Progenitor cell of endocrine pancreas (in vitro differentiated cells): ENCODE data around the gene SLC5A8. TPM values are rescaled to one million over a fixed set of nuclear protein-coding genes. Genes with fewer than 3 reads are reported as not detected.

ENCODE experiments used
- DNase-seq: peaks from one replicate; pipeline ENCODE4 v3.0.0; 2021; ENCODE audit warnings: low spot score; ENCODE audit not compliant: unreplicated experiment
- H3K27ac Mint-ChIP-seq: 2 replicates; pipeline ENCODE4 v1.8.0; 2021; ENCODE audit warnings: mild to moderate bottlenecking, moderate library complexity, mixed read lengths
- H3K27me3 Mint-ChIP-seq: 2 replicates; pipeline ENCODE4 v1.8.0; 2021; ENCODE audit warnings: mixed read lengths
- H3K36me3 Mint-ChIP-seq: 2 replicates; pipeline ENCODE4 v1.8.0; 2022; ENCODE audit warnings: mixed read lengths; ENCODE audit not compliant: insufficient read depth
- H3K4me1 Mint-ChIP-seq: 2 replicates; pipeline ENCODE4 v1.8.0; 2021; ENCODE audit warnings: low read depth, mixed read lengths
- H3K4me3 Mint-ChIP-seq: 2 replicates; pipeline ENCODE4 v1.8.0; 2021; ENCODE audit warnings: low read depth, mild to moderate bottlenecking, moderate library complexity, mixed read lengths
- H3K9me3 Mint-ChIP-seq: 2 replicates; pipeline ENCODE4 v1.8.0; 2021; ENCODE audit warnings: low read depth, mixed read lengths
- total RNA-seq: library from RNA; stranded (reverse); gene quantifications from 2 replicates; pipeline ENCODE4 v1.2.1, GENCODE V29; 2021
- TF ChIP-seq, protein P1 (sequence below): fragments of 200-600 bp; sonication (generic); IDR thresholded peaks from one replicate; pipeline ENCODE4 v1.5.0; 2021; ENCODE audit warnings: antibody characterized with exemption, mild to moderate bottlenecking; ENCODE audit not compliant: unreplicated experiment

The SLC5A8 gene
- total RNA-seq, 1 donor from 2014 or later: 0.12 TPM

DNA sequence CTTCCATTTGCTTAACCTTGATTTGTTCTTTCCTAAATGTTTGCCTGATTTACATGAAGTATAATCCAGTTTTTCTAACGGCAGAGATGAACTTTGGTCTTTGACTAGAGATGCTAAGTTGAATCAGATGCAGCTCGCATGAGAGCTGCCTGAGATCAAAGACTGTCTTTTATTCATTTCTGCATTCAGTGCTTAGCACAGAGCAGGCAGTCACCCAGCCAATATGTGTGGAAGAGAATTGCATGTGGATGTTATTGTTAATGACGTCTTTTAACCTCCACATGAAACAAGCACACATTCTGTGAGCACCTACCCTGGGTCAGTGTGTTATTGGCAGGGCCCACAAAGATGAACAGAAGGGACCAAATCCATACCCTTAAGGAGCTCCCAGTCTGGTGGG is 99.2 kb downstream of the SLC5A8 start:
- Mint-ChIP-seq H3K36me3 (no peaks in the 10 kb centered on the region), H3K9me3 (no peaks in the 10 kb centered on the region), H3K4me3 (no peak overlapping the region), H3K27me3 (no peaks in the 10 kb centered on the region), H3K27ac (no peak overlapping the region), H3K4me1 (peaks cover 2% of the 10 kb centered on the region)
- TF ChIP-seq, protein P1, sequence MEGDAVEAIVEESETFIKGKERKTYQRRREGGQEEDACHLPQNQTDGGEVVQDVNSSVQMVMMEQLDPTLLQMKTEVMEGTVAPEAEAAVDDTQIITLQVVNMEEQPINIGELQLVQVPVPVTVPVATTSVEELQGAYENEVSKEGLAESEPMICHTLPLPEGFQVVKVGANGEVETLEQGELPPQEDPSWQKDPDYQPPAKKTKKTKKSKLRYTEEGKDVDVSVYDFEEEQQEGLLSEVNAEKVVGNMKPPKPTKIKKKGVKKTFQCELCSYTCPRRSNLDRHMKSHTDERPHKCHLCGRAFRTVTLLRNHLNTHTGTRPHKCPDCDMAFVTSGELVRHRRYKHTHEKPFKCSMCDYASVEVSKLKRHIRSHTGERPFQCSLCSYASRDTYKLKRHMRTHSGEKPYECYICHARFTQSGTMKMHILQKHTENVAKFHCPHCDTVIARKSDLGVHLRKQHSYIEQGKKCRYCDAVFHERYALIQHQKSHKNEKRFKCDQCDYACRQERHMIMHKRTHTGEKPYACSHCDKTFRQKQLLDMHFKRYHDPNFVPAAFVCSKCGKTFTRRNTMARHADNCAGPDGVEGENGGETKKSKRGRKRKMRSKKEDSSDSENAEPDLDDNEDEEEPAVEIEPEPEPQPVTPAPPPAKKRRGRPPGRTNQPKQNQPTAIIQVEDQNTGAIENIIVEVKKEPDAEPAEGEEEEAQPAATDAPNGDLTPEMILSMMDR: no peak
- DNase-seq: no peak

DNA sequence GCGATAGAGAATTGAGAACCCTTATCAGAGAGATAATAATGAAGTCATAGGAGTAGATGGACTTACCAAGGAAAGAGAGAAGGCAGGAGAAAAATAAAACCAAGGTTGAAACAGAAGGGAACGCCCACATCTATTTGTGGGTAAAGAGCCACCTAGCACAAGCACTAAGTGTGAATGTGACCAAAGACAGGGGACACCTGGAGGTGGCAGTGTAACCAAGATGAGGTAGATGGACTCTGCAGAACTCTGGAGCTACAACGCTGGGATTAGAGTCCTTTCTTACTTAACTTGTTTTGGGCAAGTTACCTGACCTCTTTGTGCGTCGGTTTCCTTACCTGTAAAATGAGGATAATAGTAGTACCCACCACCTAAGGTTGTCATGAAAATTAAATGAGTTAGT is 101.9 kb downstream of the SLC5A8 start:
- H3K4me1 Mint-ChIP-seq: peaks cover 2% of the 10 kb centered on the region
- no peak for DNase-seq
- peaks cover 8% of the 10 kb centered on the region for H3K9me3 Mint-ChIP-seq
- TF ChIP-seq, protein P1: no peak
- H3K4me3 Mint-ChIP-seq: no peak overlapping the region
- H3K36me3 Mint-ChIP-seq: no peaks in the 10 kb centered on the region
- H3K27ac Mint-ChIP-seq: no peak overlapping the region
- H3K27me3 Mint-ChIP-seq: no peaks in the 10 kb centered on the region

DNA sequence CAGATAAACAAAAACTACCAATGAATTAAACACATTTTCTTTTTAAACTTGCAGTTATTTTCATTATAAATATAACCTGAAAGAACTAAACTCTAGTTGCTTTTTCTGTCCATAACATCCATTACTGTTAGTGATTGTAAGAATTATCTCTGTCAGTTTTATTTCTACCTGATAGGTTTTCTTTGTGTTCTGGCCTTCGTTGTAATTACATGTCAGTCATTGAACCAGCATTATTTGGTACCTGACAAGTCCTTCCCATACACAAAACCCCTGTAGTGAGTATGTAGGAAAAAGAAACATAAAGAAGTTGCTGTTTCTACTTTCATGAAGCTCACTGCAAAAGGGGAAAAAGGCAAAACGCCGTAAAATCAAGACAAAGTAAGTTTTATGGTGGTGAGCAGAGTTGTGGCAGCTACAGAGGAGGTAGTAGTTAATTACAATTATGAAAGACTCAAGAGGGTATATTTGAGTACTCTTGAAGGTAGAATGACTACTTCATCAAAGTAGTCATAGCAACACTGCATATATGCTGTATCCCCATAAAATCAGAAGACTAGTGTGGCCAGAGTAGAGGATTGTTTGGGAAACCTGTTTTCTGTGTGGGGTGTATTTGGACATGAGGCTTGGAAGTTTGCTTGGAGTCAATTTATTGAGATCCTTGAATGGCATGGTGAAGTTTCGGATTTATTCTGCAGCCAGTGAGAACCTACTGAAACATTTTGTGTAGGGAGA is 102.8 kb downstream of the SLC5A8 start:
- Mint-ChIP-seq H3K4me3 (no peak overlapping the region), H3K27ac (no peak overlapping the region), H3K36me3 (no peaks in the 10 kb centered on the region), H3K9me3 (peaks cover 8% of the 10 kb centered on the region), H3K27me3 (no peaks in the 10 kb centered on the region), H3K4me1 (peaks cover 2% of the 10 kb centered on the region)
- no peak for DNase-seq
- TF ChIP-seq, protein P1: no peak

Other genes with a start within 250 kb of the SLC5A8 start
- gene UTP20, start 69.9 kb upstream of the SLC5A8 start, total RNA-seq: 16.3 and 20.3 TPM in 2 replicates
- 68.8 and 74.9 TPM in 2 replicates for gene ARL1, start 197.5 kb upstream of the SLC5A8 start, total RNA-seq